Sigmoid colon (tissue), 7 donors: ENCODE measurements around the gene LRRC74B. TPM values are rescaled to one million over a fixed set of nuclear protein-coding genes. Genes with fewer than 3 reads are reported as not detected.

Source experiments
- DNase-seq: peaks from one replicate; pipeline ENCODE4 v3.0.0-alpha.2; 2019
- H3K27ac ChIP-seq, 4 donors: fragments of 200-600 bp; sonication (generic); one replicate each; pipeline ENCODE4 v1.5.1; 2016 to 2019; ENCODE audit warnings: mild to moderate bottlenecking in 1 of 4
- H3K27me3 ChIP-seq, 3 donors: fragments of 200-600 bp; sonication (generic); one replicate each; pipeline ENCODE4 v1.5.1; 2019; ENCODE audit warnings: mild to moderate bottlenecking in 1 of 3
- H3K36me3 ChIP-seq, 4 donors: fragments of 200-600 bp; sonication (generic); one replicate each; pipeline ENCODE4 v1.5.1; 2016 to 2019
- H3K4me1 ChIP-seq, 4 donors: fragments of 200-600 bp; sonication (generic); one replicate each; pipeline ENCODE4 v1.5.1; 2017 to 2019
- H3K4me3 ChIP-seq, 4 donors: fragments of 200-600 bp; sonication (generic); one replicate each; pipeline ENCODE4 v1.5.1; 2017 to 2019; ENCODE audit warnings: mild to moderate bottlenecking in 2 of 4, moderate library complexity in 1 of 4
- H3K9me3 ChIP-seq, 4 donors: fragments of 200-600 bp in 3 of 4; sonication (generic) in 3 of 4; one replicate each; pipeline versions ENCODE4 v1.5.1 to v1.6.1; 2013 to 2019
- CTCF ChIP-seq, 4 experiments: fragments of 450-650 bp in 3 of 4; fragments of 200-600 bp in 1 of 4; IDR thresholded peaks; one replicate each; pipeline ENCODE4 v1.5.1; 2016 to 2019; ENCODE audit warnings: antibody characterized with exemption in 4 of 4, mild to moderate bottlenecking in 3 of 4, moderate library complexity in 2 of 4
- EP300 ChIP-seq, 4 donors: sonication (generic); formaldehyde crosslinking; IDR thresholded peaks; one replicate each; pipeline ENCODE4 v1.6.1; 2017; ENCODE audit warnings: antibody characterized with exemption in 4 of 4
- POLR2A ChIP-seq, 2 donors: fragments of 450-650 bp; IDR thresholded peaks; one replicate each; pipeline ENCODE4 v1.6.1; 2016; ENCODE audit warnings: antibody characterized with exemption in 2 of 2, mild to moderate bottlenecking in 2 of 2, moderate library complexity in 2 of 2
- POLR2AphosphoS5 ChIP-seq, 4 donors: sonication (generic); formaldehyde crosslinking; IDR thresholded peaks; one replicate each; pipeline ENCODE4 v1.6.1; 2017; ENCODE audit warnings: antibody characterized with exemption in 4 of 4
- WGBS, 2 donors: extraction: QIAGEN DNeasy Blood & Tissue Kit; methylation state at CpG; one replicate each; pipeline ENCODE4 v1.1.7; 2013; 5-methylcytosine and 5-hydroxymethylcytosine counted together
- intact Hi-C: fragments of 100-400 bp; cut with DNase I; formaldehyde crosslinking; loops from one replicate; pipeline ENCODE4 v1.15.1; 2023
- polyA plus RNA-seq, 3 donors: library from polyadenylated mRNA; stranded (reverse); fragments of 200-250 nt; gene quantifications; one replicate each; pipeline ENCODE4 v1.2.3, GENCODE V29; 2013
- total RNA-seq, 4 donors: library from RNA; depleted of rRNA; stranded (reverse); fragments of >200 nt; gene quantifications; one replicate each; pipeline ENCODE4 v1.1.0, GENCODE V29; 2016
- donor health status: healthy with polysubstance abuse.
- donor health status: Bipolar disorder and iron deficiency.
- donor health status: healthy.

LRRC74B gene
- total and polyA plus RNA-seq, 7 donors = under 0.01 to 0.06 TPM; not detected in 5

DNA sequence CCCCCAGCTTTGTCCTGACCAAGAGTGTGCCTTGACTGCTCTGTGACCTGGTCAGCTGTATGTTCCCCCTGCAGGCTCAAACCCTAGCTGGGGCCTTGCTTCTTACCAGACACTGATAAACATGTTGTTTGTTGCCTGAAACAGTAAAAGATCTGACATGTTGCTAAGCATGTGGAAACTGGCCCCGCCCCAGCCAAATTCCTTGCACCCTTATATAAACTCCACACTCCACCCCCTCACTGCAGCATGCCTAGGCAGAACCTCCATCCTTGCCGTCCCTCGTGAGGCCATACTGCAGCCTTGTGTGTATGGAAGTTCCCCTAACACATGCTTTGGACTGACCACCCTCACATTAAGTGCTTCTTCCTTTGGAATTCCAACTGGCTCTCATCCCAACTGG lies 27.3 kb downstream of the LRRC74B start:
- DNase-seq = no peak
- no peak for TF ChIP-seq CTCF (IDR thresholded peaks at IDR 0.05)
- no peak for TF ChIP-seq EP300 (IDR thresholded peaks at IDR 0.05)
- no peak for TF ChIP-seq POLR2A (IDR thresholded peaks at IDR 0.05)
- no peak for TF ChIP-seq POLR2AphosphoS5 (IDR thresholded peaks at IDR 0.05)
- Histone ChIP-seq H3K9me3 (no peaks in the 10 kb centered on the region), H3K4me1 (no peaks in the 10 kb centered on the region), H3K4me3 (no peak overlapping the region), H3K27ac (no peak overlapping the region), H3K27me3 (peaks cover 0 to 2% (median 0%) of the 10 kb centered on the region in 3 donors), H3K36me3 (no peaks in the 10 kb centered on the region)
- WGBS, 2 donors = 84 to 86% methylated on average over 3 of the region's 3 CpGs
- intact Hi-C loops = no loop called here

- no peak overlapping the region for H3K4me3 ChIP-seq
- H3K36me3 ChIP-seq = no peaks in the 10 kb centered on the region
- no peaks in the 10 kb centered on the region for H3K4me1 ChIP-seq
- no peaks in the 10 kb centered on the region for H3K9me3 ChIP-seq
- intact Hi-C loops = no loop called here
- no peak for DNase-seq
- no peak overlapping the region for H3K27ac ChIP-seq
- peaks cover 0 to 6% (median 0%) of the 10 kb centered on the region in 3 donors for H3K27me3 ChIP-seq
- WGBS, 2 donors = 92 to 94% methylated on average over 5 of the region's 5 CpGs
- TF ChIP-seq CTCF (IDR thresholded peaks at IDR 0.05) (no peak), POLR2A (IDR thresholded peaks at IDR 0.05) (no peak), POLR2AphosphoS5 (IDR thresholded peaks at IDR 0.05) (no peak), EP300 (IDR thresholded peaks at IDR 0.05) (no peak)
These were observed 27.7 kb downstream of the LRRC74B start for GRCh38 chr22:21073482-21073881.

- no peak overlapping the region for H3K27ac ChIP-seq
- WGBS, 2 donors = 66 to 71% methylated on average over 7 of the region's 7 CpGs
- H3K27me3 ChIP-seq = peaks cover 0 to 10% (median 0%) of the 10 kb centered on the region in 3 donors
- no peak for DNase-seq
- TF ChIP-seq POLR2A (IDR thresholded peaks at IDR 0.05) = no peak
- no peak for TF ChIP-seq EP300 (IDR thresholded peaks at IDR 0.05)
- no peak for TF ChIP-seq POLR2AphosphoS5 (IDR thresholded peaks at IDR 0.05)
- TF ChIP-seq CTCF (IDR thresholded peaks at IDR 0.05) = no peak
- H3K9me3 ChIP-seq = no peaks in the 10 kb centered on the region
- H3K4me3 ChIP-seq = no peak overlapping the region
- no peaks in the 10 kb centered on the region for H3K36me3 ChIP-seq
- no peaks in the 10 kb centered on the region for H3K4me1 ChIP-seq
- intact Hi-C loops = no loop called here
These were observed 28.5 kb downstream of the LRRC74B start for GRCh38 chr22:21074102-21074715.

- DNase-seq = no peak
- intact Hi-C loops = no loop called here
- Histone ChIP-seq H3K27ac (no peak overlapping the region), H3K9me3 (no peaks in the 10 kb centered on the region), H3K4me3 (no peak overlapping the region), H3K27me3 (peaks cover 0 to 10% (median 0%) of the 10 kb centered on the region in 3 donors), H3K4me1 (no peaks in the 10 kb centered on the region), H3K36me3 (no peaks in the 10 kb centered on the region)
- WGBS, 2 donors = 93 to 95% methylated on average over 14 of the region's 14 CpGs
- no peak for TF ChIP-seq CTCF (IDR thresholded peaks at IDR 0.05)
- TF ChIP-seq POLR2AphosphoS5 (IDR thresholded peaks at IDR 0.05) = no peak
- TF ChIP-seq EP300 (IDR thresholded peaks at IDR 0.05) = no peak
These were observed 29.9 kb downstream of the LRRC74B start for GRCh38 chr22:21075516-21076138.
